ENCODE data around the gene TCP10L. TPM values are rescaled to one million over a fixed set of nuclear protein-coding genes. Genes with fewer than 3 reads are reported as not detected.

TCP10L gene
- total RNA-seq = 0.21 TPM in 1 of 2 replicates, not detected in the other

GRCh38 chr21:32585042-32585710 is at the start of gene TCP10L:
Gene TCP10L, minus strand, starts transcription at chr21:32585523. Its CDS starts 1,219 bp downstream, at chr21:32584304.

GRCh38 chr21:32612075-32612998 is 27.0 kb upstream of the TCP10L start, which contains the start of gene CFAP298:
Gene CFAP298, minus strand, starts transcription at chr21:32612377. Its CDS starts 134 bp downstream, at chr21:32612243.

Other genes with a start within 250 kb of the TCP10L start
- 19.7 and 26.6 TPM in 2 replicates for gene URB1, start 192.5 kb downstream of the TCP10L start, total RNA-seq
- 12.3 and 26.4 TPM in 2 replicates for gene EVA1C, start 172.8 kb downstream of the TCP10L start, total RNA-seq
- gene CFAP298, start 26.9 kb upstream of the TCP10L start, total RNA-seq = 53.3 and 56.0 TPM in 2 replicates
- 2.2 and 3.2 TPM in 2 replicates for gene SYNJ1, start 142.5 kb upstream of the TCP10L start, total RNA-seq
- 13.3 and 15.5 TPM in 2 replicates for gene PAXBP1, start 186.2 kb upstream of the TCP10L start, total RNA-seq

All from airway epithelial cell (primary cell).